GM19025 (cell line): ENCODE data around the gene CA9.

ENCODE experiments used
- ATAC-seq: cut with Tn5 transposase; IDR thresholded peaks from one replicate; pipeline ENCODE4 v1.9.1; 2021; ENCODE audit warnings: mild to moderate bottlenecking, low read depth, moderate library complexity; ENCODE audit not compliant: unreplicated experiment

Gene CA9

DNA sequence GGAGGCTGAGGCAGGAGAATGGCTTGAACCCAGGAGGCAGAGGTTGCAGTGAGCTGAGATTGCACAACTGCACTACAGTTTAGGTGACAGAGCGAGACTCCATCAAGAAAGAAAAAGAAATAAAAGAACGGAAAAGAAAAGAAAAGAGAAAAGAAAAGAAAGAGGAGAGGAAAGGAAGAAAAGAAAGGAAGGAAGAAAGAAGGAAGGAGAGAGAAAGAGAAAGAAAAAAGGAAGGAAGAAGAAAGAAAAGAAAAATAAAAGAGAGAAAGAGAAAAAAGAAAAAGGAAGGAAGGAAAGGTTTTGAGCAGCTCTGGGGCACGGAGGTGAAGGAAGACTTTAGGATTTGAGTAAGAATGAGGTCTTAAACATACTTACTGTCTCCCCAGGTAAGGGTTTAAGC is 39.9 kb downstream of the CA9 start:
- ATAC-seq, result no peak

DNA sequence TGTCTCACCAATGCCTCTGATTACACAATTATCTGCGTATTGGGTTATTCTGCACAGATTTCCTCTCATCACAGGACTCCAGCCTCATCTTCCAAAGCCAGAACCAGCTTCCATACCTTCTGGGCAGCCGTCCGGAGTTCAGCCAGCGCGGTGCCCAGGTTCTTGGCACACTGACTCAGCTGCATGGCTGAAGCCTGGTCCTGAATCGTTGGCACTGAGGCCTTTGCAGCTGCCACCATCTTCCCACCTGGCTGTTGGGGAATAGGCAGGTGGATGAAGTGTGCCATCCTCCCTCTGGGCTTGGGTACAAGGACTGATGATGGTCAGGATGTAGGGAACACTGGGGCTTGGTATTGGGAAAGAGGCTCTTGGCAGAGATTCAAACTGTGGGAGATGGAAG is 40.4 kb downstream of the CA9 start:
- no peak for ATAC-seq

GRCh38 chr9:35714579-35715252 is 41.0 kb downstream of the CA9 start:
- ATAC-seq, result no peak

GRCh38 chr9:35716230-35716629 is 42.5 kb downstream of the CA9 start:
- no peak for ATAC-seq

GRCh38 chr9:35717132-35717870 is 43.6 kb downstream of the CA9 start:
- ATAC-seq, result no peak

GRCh38 chr9:35718721-35719511 is 45.2 kb downstream of the CA9 start:
- ATAC-seq, result no peak

- no peak for ATAC-seq
Measured at GRCh38 chr9:35719546-35719945, 45.8 kb downstream of the CA9 start.

DNA sequence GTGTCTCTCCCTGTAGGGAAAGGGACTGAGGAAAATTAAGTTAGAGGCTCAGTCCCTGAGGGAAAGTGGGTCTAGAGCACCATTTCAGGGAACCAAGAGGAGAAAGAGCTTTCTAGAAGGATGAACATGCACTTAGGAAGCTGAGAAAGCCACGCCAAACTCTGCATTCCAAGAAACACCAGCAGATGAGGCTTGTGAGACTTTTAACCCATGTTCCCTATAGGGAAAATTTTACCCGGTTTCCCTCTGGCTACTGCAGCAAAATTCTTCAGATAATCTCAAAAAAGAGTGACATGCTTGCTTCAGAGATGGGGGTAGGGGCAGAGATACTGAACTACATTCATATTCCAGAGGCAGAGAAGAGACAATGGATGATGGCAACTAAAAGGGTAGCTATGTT is 49.7 kb downstream of the CA9 start:
- ATAC-seq, result no peak

- ATAC-seq, result no peak
Measured at GRCh38 chr9:35723908-35724307, 50.2 kb downstream of the CA9 start.

GRCh38 chr9:35725362-35725761 is 51.6 kb downstream of the CA9 start:
- no peak for ATAC-seq

GRCh38 chr9:35726931-35727330 is 53.2 kb downstream of the CA9 start:
- no peak for ATAC-seq

DNA sequence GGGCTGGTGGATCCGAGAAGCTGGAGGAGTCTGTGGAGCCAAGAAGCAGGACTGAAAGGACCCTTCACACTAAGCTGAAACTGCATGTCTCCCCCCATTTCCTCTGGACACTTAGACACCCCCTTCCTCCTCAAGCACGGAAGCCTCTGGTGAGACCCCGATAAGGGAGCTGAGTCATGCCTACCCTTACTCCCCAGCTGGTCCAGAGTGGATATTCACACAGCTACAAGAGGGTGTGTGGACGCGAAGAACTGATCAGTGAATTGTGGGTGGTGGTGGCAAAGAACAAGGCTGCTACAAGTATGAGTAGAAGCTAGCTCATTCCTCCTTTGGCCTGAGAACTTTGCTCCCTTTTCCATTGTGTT is 53.9 kb downstream of the CA9 start:
- ATAC-seq, result no peak

GRCh38 chr9:35728041-35728971 is 54.6 kb downstream of the CA9 start:
- ATAC-seq, result no peak

DNA sequence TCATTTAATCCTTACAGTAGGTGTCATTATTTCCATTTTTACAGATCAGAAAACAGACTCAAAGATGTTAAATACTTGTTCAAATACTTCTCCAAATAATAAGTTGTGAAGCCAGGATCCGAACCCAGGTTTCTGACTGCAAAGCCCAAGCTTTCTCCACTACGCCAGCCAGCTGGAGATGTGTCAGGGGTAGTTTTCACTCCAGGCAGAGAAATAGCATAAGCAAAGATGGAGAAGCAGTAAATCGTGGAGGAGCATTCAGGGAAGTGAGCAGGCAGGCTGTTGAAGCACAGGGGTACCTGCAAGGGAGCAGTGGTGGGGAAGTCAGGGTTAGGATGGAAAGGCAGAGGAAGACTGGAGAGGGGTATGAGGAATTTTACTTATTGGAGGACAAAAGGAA is 55.4 kb downstream of the CA9 start:
- no peak for ATAC-seq

DNA sequence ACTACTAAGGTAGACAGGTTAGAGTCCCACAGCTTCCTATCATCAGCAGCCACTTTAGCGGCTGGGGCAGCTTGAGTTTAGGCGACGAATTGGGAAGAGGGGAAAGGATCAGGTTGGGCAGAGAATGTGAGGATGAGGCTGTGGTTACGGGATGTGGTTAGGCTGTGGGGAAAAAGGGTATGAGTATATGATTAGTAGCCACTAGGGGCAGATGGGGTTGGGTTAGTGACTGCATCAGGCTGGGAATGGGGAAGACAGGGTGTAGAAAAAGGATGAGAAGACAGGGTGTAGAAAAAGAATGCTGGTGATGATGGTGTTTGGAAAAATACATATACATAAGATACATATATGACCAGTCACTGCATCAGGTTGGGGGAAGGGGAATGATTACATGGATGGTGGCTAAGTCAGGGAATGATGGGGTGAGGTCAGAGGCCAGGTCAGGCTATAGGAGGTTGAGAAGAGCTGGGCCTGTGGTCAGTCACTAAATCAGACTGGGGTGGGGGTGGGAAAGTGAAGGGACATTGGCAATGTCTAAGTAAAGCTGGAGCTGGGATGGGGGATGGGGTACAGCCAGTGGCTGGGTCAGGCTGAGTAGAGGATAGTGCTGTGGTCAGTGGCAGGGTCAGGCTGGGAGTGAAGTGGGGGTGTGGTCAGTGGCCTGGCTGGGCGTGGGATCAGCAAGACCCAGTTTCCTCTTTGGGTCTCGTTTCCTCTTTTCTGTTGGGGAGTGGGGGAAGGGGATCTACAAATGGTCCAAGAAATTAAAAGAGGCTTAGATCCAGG is 56.2 kb downstream of the CA9 start:
- no peak for ATAC-seq

- no peak for ATAC-seq
Measured at GRCh38 chr9:35730486-35730854, 56.7 kb downstream of the CA9 start.
